IMR-90 (cell line): ENCODE measurements around the gene SLC38A6. TPM values are rescaled to one million over a fixed set of nuclear protein-coding genes. Genes with fewer than 3 reads are reported as not detected.

Experiments used
- BHLHE40 ChIP-seq: fragments of 150-350 bp; IDR thresholded peaks from 2 replicates; pipeline ENCODE4 v1.6.1; 2016; ENCODE audit warnings: mild to moderate bottlenecking, low read depth, low read length
- ELK1 ChIP-seq: fragments of 150-350 bp; IDR thresholded peaks from 2 replicates; pipeline ENCODE4 v1.6.1; 2016; ENCODE audit warnings: low read depth, mild to moderate bottlenecking, low read length, moderate library complexity, borderline replicate concordance
- MXI1 ChIP-seq: IDR thresholded peaks from 2 replicates; pipeline ENCODE4 v1.6.1; 2012; ENCODE audit warnings: low read depth, mild to moderate bottlenecking, low read length, moderate library complexity, borderline replicate concordance
- polyA plus RNA-seq, 3 experiments: library from polyadenylated mRNA; depleted of rRNA; stranded (reverse); fragments of >200 nt; gene quantifications; 2 replicates each; pipeline ENCODE4 v1.2.3, GENCODE V29; 2012; ENCODE audit warnings: low replicate concordance in 1 of 3
- total RNA-seq: library from RNA; depleted of rRNA; stranded (reverse); fragments of >200 nt; gene quantifications from 2 replicates; pipeline ENCODE4 v1.2.3, GENCODE V29; 2012

Gene SLC38A6
- total and polyA plus RNA-seq, 2 of the 4 experiments (the other 2 are of a cell fraction), result 15.5 to 18.3 TPM

- TF ChIP-seq BHLHE40 (peak; percentile 34; the same call in 1 of the 2 replicates), MXI1 (peak; percentile 82), ELK1 (no peak)
These were observed at the start of gene SLC38A6, which contains the start of gene TRMT5 (continued) for GRCh38 chr14:60980811-60981632.
